IMR-90 (cell line): ENCODE data around the gene DPF1. TPM values are rescaled to one million over a fixed set of nuclear protein-coding genes. Genes with fewer than 3 reads are reported as not detected.

Experiments
- ATAC-seq: fragments of 200-7000 bp; cut with Tn5 transposase; 2 replicates; pipeline ENCODE4 v1.9.1; 2020; ENCODE audit warnings: low read depth, mild to moderate bottlenecking, moderate library complexity
- BruUV-seq: library from RNA; stranded (reverse); fragments of 400-500 nt; replicated peaks from 2 replicates; lab custom pipeline; 2021; lab: Mats Ljungman, UMichigan
- CTCF ChIA-PET: fragments of 300-600 bp; formaldehyde crosslinking; extraction: SDS; loops from one replicate; lab custom pipeline; 2021; ENCODE audit warnings: antibody characterized with exemption; lab: Yijun Ruan, JAX
- POLR2A ChIA-PET: fragments of 300-600 bp; sonication (Branson Sonifier 250); formaldehyde crosslinking; loops from one replicate; lab custom pipeline; 2022; ENCODE audit warnings: antibody characterized with exemption; ENCODE audit not compliant: unreplicated experiment; lab: Charles Lee
- DNase-seq: peaks from one replicate; pipeline ENCODE4 v3.0.0; 2013
- H2AFZ ChIP-seq: replicated peaks from 2 replicates; pipeline ENCODE3; 2013; ENCODE audit warnings: low read length, mild to moderate bottlenecking; ENCODE audit not compliant: poor library complexity
- H2AK5ac ChIP-seq: 2 replicates; pipeline ENCODE4 v1.6.1; 2013; ENCODE audit warnings: low read depth, low read length, inconsistent platforms
- H2AK9ac ChIP-seq: replicated peaks from 2 replicates; pipeline ENCODE3; 2013; ENCODE audit warnings: mild to moderate bottlenecking, low read depth, low read length, moderate library complexity; ENCODE audit not compliant: poor library complexity
- H2BK120ac ChIP-seq: 2 replicates; pipeline ENCODE4 v1.6.1; 2013; ENCODE audit warnings: low read depth, low read length, inconsistent platforms
- H2BK15ac ChIP-seq: 3 replicates; pipeline ENCODE4 v1.6.1; 2013; ENCODE audit warnings: low read depth, low read length, inconsistent platforms
- H2BK20ac ChIP-seq: 2 replicates; pipeline ENCODE4 v1.6.1; 2013; ENCODE audit warnings: low read depth, mild to moderate bottlenecking, inconsistent platforms, low read length, moderate library complexity
- H2BK5ac ChIP-seq: 2 replicates; pipeline ENCODE4 v1.6.1; 2013; ENCODE audit warnings: mild to moderate bottlenecking, low read depth, low read length, inconsistent platforms; ENCODE audit not compliant: poor library complexity, severe bottlenecking
- H3K14ac ChIP-seq: replicated peaks from 2 replicates; pipeline ENCODE4 v1.6.1; 2013; ENCODE audit warnings: low read depth, low read length, inconsistent platforms
- H3K18ac ChIP-seq: 2 replicates; pipeline ENCODE4 v1.6.1; 2013; ENCODE audit warnings: low read depth, low read length, control low read depth
- H3K23ac ChIP-seq: 2 replicates; pipeline ENCODE4 v1.6.1; 2013; ENCODE audit warnings: low read depth, low read length, inconsistent platforms
- H3K27ac ChIP-seq: 2 replicates; pipeline ENCODE4 v1.5.1; 2013; ENCODE audit warnings: mild to moderate bottlenecking, control low read depth, low read length; ENCODE audit not compliant: insufficient read depth
- H3K27me3 ChIP-seq: 2 replicates; pipeline ENCODE4 v1.6.1; 2013; ENCODE audit warnings: low read length; ENCODE audit not compliant: control insufficient read depth, insufficient read depth
- H3K36me3 ChIP-seq: 2 replicates; pipeline ENCODE4 v1.6.1; 2013; ENCODE audit warnings: low read length, mixed read lengths; ENCODE audit not compliant: control insufficient read depth, insufficient read depth
- H3K4ac ChIP-seq: 2 replicates; pipeline ENCODE4 v1.6.1; 2013; ENCODE audit warnings: low read depth, low read length, inconsistent platforms
- H3K4me1 ChIP-seq: 2 replicates; pipeline ENCODE4 v1.6.1; 2013; ENCODE audit warnings: low read length, mixed read lengths; ENCODE audit not compliant: control insufficient read depth, insufficient read depth
- H3K4me2 ChIP-seq: 2 replicates; pipeline ENCODE4 v1.6.1; 2013; ENCODE audit warnings: low read depth, mild to moderate bottlenecking, control low read depth, low read length, moderate library complexity
- H3K4me3 ChIP-seq: 2 replicates; pipeline ENCODE4 v1.5.1; 2013; ENCODE audit warnings: low read depth, mild to moderate bottlenecking, control low read depth, low read length, moderate library complexity; ENCODE audit not compliant: insufficient read depth
- H3K56ac ChIP-seq: 2 replicates; pipeline ENCODE4 v1.6.1; 2013; ENCODE audit warnings: low read length, inconsistent platforms; ENCODE audit not compliant: insufficient read depth; ENCODE audit errors: extremely low read depth
- H3K79me1 ChIP-seq, 2 experiments: 2 replicates each; pipeline ENCODE4 v1.6.1; 2013; ENCODE audit warnings: low read length in 2 of 2, inconsistent platforms in 1 of 2, low read depth in 1 of 2
- H3K9ac ChIP-seq: 2 replicates; pipeline ENCODE4 v1.6.1; 2013; ENCODE audit warnings: low read depth, low read length, control low read depth
- H3K9me1 ChIP-seq: 2 replicates; pipeline ENCODE4 v1.6.1; 2013; ENCODE audit warnings: low read length, inconsistent platforms; ENCODE audit not compliant: insufficient read depth
- H3K9me3 ChIP-seq: 2 replicates; pipeline ENCODE4 v1.6.1; 2013; ENCODE audit warnings: low read length; ENCODE audit not compliant: control insufficient read depth, insufficient read depth
- H4K20me1 ChIP-seq: 2 replicates; pipeline ENCODE4 v1.6.1; 2013; ENCODE audit warnings: low read length, inconsistent platforms; ENCODE audit not compliant: insufficient read depth
- H4K5ac ChIP-seq: 2 replicates; pipeline ENCODE4 v1.6.1; 2013; ENCODE audit warnings: mild to moderate bottlenecking, low read depth, low read length, control low read depth
- H4K8ac ChIP-seq, 2 experiments: 2 replicates each; pipeline ENCODE4 v1.6.1; 2013; ENCODE audit warnings: low read depth in 2 of 2, low read length in 2 of 2, control low read depth in 1 of 2, inconsistent platforms in 1 of 2
- H4K91ac ChIP-seq: 2 replicates; pipeline ENCODE4 v1.6.1; 2013; ENCODE audit warnings: low read depth, low read length, inconsistent platforms; ENCODE audit not compliant: insufficient read depth
- CEBPB ChIP-seq: IDR thresholded peaks from 2 replicates; pipeline ENCODE4 v1.6.1; 2012; ENCODE audit warnings: low read depth, low read length, improper control_type of control experiment
- CHD1 ChIP-seq: IDR thresholded peaks from 2 replicates; pipeline ENCODE4 v1.6.1; 2012; ENCODE audit warnings: low read depth, low read length, improper control_type of control experiment
- MAFK ChIP-seq: IDR thresholded peaks from 2 replicates; pipeline ENCODE4 v1.6.1; 2012; ENCODE audit warnings: low read depth, low read length, improper control_type of control experiment
- NFE2L2 ChIP-seq: fragments of 150-350 bp; IDR thresholded peaks from 2 replicates; pipeline ENCODE4 v1.6.1; 2016; ENCODE audit warnings: low read depth, mild to moderate bottlenecking, low read length
- POLR2A ChIP-seq: IDR thresholded peaks from 2 replicates; pipeline ENCODE4 v1.6.1; 2012; ENCODE audit warnings: mild to moderate bottlenecking, low read depth, low read length
- RAD21 ChIP-seq: IDR thresholded peaks from 2 replicates; pipeline ENCODE4 v1.6.1; 2012; ENCODE audit warnings: low read length, improper control_type of control experiment
- RCOR1 ChIP-seq: IDR thresholded peaks from 2 replicates; pipeline ENCODE4 v1.6.1; 2012; ENCODE audit warnings: mild to moderate bottlenecking, low read length, improper control_type of control experiment; ENCODE audit not compliant: insufficient replicate concordance
- RFX5 ChIP-seq: IDR thresholded peaks from 2 replicates; pipeline ENCODE4 v1.8.0; 2012; ENCODE audit warnings: low read depth, mild to moderate bottlenecking, low read length, moderate library complexity
- SMC3 ChIP-seq: fragments of 150-350 bp; IDR thresholded peaks from 2 replicates; pipeline ENCODE4 v1.6.1; 2016; ENCODE audit warnings: low read depth, mild to moderate bottlenecking, antibody characterized with exemption, low read length, moderate library complexity
- WGBS, 2 experiments: methylation state at CpG; one replicate each; pipeline versions ENCODE4 v1.1.5 to v1.1.7; 2013; ENCODE audit warnings: missing lambda C conversion rate in 2 of 2; ENCODE audit not compliant: insufficient read length in 1 of 2; ENCODE audit errors: extremely low coverage in 2 of 2; 5-methylcytosine and 5-hydroxymethylcytosine counted together
- dilution Hi-C: fragments of 300-500 bp; cut with HindIII; formaldehyde crosslinking; loops from one replicate; pipeline ENCODE4 v1.14.3; 2018; ENCODE audit warnings: low sequenced_read_pairs; ENCODE audit not compliant: unreplicated experiment
- in situ Hi-C: fragments of 300-500 bp; cut with MboI; formaldehyde crosslinking; loops from 3 replicates; pipeline ENCODE4 v1.14.3; 2019; ENCODE audit warnings: low sequenced_read_pairs, inconsistent platforms, mixed read lengths
- intact Hi-C: fragments of 100-400 bp; cut with micrococcal nuclease; formaldehyde crosslinking; loops from 2 replicates; pipeline ENCODE4 v1.10.0; 2022
- polyA plus RNA-seq, 3 experiments: library from polyadenylated mRNA; depleted of rRNA; stranded (reverse); fragments of >200 nt; gene quantifications; 2 replicates each; pipeline ENCODE4 v1.2.3, GENCODE V29; 2012; ENCODE audit warnings: low replicate concordance in 1 of 3
- total RNA-seq: library from RNA; depleted of rRNA; stranded (reverse); fragments of >200 nt; gene quantifications from 2 replicates; pipeline ENCODE4 v1.2.3, GENCODE V29; 2012
- TF ChIP-seq, protein P1 (sequence below): fragments of 150-350 bp; IDR thresholded peaks from 2 replicates; pipeline ENCODE4 v1.6.1; 2017; ENCODE audit warnings: mild to moderate bottlenecking, antibody characterized with exemption, low read length, low read depth

Gene DPF1
- total and polyA plus RNA-seq, 2 of the 4 experiments (the other 2 are of a cell fraction) = 3.2 to 5.5 TPM

DNA sequence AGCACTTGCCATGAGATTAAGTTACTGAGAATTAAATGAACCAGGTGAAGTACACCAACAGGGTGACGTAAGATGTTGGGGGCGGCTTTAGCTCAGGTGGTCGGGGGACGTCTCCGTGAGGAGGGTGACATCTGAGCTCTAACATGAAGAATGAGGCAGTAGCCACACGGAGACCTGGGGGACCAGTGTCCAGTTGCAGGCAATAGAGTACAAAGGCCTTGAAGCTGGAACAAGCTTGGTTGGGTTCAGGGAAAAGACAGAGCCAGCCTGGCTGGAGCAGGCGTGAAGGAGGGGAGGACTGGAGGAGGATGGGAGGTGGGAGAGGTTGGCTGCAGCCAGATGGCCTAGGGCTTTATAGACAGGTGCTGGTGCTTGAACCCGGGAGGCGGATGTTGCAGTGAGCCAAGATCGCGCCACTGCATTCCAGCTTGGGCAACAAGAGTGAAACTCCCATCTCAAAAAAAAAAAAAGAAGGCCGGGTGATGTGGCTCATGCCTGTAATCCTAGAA is 42.0 kb upstream of the DPF1 start:
- H3K36me3 ChIP-seq = no peaks in the 10 kb centered on the region
- ChIA-PET CTCF (no interaction called here), POLR2A (no interaction called here)
- no TSS peak for BruUV-seq
- no peak overlapping the region for H2BK5ac ChIP-seq
- WGBS, 2 experiments = 97% methylated on average over 5 of the region's 12 CpGs; no CpG with 5 or more reads in 1 of the 2 experiments
- no peak overlapping the region for H3K4ac ChIP-seq
- no peak overlapping the region for H3K4me2 ChIP-seq
- H4K20me1 ChIP-seq = no peaks in the 10 kb centered on the region
- no peaks in the 10 kb centered on the region; the same call in 1 of the 2 replicates for H3K27me3 ChIP-seq
- H2BK120ac ChIP-seq = no peak overlapping the region
- in situ Hi-C loops = no loop called here
- H3K4me3 ChIP-seq = no peak overlapping the region
- DNase-seq = no peak
- no peak overlapping the region for H4K5ac ChIP-seq
- ATAC-seq = no peak
- H3K27ac ChIP-seq = no peak overlapping the region
- no peaks in the 10 kb centered on the region for H3K9me3 ChIP-seq
- dilution Hi-C loops = no loop called here
- H3K56ac ChIP-seq = no peak overlapping the region
- TF ChIP-seq CHD1 (no peak), MAFK (no peak), RAD21 (no peak), CEBPB (no peak), NFE2L2 (no peak), RCOR1 (no peak), POLR2A (no peak), RFX5 (no peak), SMC3 (no peak)
- TF ChIP-seq, protein P1, sequence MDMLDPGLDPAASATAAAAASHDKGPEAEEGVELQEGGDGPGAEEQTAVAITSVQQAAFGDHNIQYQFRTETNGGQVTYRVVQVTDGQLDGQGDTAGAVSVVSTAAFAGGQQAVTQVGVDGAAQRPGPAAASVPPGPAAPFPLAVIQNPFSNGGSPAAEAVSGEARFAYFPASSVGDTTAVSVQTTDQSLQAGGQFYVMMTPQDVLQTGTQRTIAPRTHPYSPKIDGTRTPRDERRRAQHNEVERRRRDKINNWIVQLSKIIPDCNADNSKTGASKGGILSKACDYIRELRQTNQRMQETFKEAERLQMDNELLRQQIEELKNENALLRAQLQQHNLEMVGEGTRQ = no peak
- no peak overlapping the region for H3K18ac ChIP-seq
- peak overlapping the region; percentile 8; the same call in 1 of the 2 replicates for H2AK5ac ChIP-seq
- peaks cover 21% of the 10 kb centered on the region for H3K4me1 ChIP-seq
- no peak overlapping the region; the same call in 1 of the 2 replicates for H2BK20ac ChIP-seq
- intact Hi-C loops = no loop called here
- no peak overlapping the region for H3K23ac ChIP-seq
- H2AFZ ChIP-seq = no peak overlapping the region
- no peak overlapping the region for H4K8ac ChIP-seq
- peak overlapping the region; percentile 34 for H2AK9ac ChIP-seq
- no peak overlapping the region; the same call in 2 of the 3 replicates for H2BK15ac ChIP-seq
- H3K9ac ChIP-seq = no peak overlapping the region
- no peaks in the 10 kb centered on the region for H3K79me1 ChIP-seq
- peaks cover 23% of the 10 kb centered on the region for H3K9me1 ChIP-seq
- no peak overlapping the region for H3K14ac ChIP-seq
- no peak overlapping the region for H4K91ac ChIP-seq
